ENCODE results near the gene TACC2.

Gene TACC2

DNA sequence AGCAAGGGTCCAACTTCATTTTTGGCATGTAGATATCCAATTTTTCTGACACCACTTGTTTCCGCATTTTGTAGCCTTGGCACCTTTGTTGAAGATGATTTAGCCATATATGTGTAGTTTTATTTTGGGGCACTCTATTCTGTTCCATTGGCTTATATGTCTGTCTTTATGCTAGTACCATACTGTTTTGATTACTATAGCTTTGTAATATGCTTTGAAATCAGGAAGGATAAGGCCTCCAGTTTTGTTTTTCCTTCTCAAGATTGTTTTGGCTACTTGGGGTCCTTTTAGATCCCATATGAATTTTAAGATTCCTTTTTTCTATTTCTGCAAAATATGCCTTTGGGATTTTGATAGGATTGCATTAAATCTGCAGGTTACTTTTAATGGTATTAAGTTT, 272.6 kb downstream of the TACC2 start:
- intact Hi-C loops (cut with DNase I) = no loop called here
- no peak for DNase-seq

DNA sequence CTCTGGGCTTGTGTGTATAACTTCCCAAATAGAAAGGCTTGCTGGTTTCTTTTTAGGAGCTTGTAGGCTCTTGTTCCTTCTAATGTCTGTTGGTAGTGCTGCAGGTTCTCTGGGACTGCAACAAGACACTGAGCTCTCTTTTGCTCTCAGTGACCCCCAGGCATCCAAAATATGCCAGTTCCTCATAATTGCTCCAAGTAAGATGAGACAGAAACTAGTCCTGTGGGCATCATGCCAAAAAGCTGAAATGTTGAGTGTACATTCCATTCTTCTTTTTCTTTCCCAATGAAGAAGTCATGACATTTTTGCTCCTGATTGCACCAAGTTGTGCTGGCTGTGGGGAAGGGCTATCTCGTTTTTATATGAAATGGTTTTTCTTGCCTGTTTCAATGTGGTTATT, 275.0 kb downstream of the TACC2 start:
- DNase-seq = peak in 1 of 42 donors; percentile 1
- intact Hi-C loops (cut with DNase I) = no loop called here

DNA sequence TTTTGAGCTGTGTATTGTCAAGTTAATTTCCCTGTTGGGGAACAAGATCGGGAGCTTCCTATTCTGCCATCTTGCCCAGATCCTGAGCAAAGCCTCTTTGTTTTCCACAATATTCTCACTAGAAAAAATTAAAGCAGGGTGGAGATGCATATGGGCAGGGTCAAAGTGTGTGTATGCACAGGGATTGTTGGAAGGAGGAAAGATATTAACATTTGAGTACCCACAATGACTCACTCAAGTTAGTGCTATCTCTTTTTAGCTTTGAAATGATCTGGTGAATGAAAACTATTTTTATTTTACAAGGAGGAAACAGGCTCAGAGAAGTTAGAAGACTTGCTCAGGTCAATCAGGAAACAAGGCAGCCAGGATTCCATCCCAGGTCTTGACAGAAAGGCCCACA, 275.5 kb downstream of the TACC2 start:
- intact Hi-C loops (cut with DNase I) = no loop called here
- DNase-seq = peak in 1 of 42 donors; percentile 0

DNA sequence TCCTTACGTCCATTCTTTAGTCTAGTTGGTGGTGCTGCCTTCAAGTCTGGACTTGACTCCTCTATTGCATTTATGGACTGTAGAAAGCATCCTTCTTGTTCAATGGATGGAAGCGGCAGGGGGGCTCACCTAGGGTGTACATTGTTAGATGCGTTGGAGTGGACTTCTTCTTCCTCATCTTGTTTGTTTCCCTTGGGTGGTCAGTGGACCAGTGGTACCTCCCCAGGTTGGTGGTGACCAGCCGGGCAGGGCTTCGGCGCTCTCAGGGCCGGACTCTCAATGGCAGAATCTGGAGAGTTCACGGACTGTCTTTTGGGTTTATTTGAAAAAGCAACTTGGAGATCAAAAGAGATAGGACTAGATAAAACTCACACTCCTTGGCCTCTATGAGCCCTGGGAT, 276.0 kb downstream of the TACC2 start:
- intact Hi-C loops (cut with DNase I) = no loop called here
- no peak for DNase-seq

DNA sequence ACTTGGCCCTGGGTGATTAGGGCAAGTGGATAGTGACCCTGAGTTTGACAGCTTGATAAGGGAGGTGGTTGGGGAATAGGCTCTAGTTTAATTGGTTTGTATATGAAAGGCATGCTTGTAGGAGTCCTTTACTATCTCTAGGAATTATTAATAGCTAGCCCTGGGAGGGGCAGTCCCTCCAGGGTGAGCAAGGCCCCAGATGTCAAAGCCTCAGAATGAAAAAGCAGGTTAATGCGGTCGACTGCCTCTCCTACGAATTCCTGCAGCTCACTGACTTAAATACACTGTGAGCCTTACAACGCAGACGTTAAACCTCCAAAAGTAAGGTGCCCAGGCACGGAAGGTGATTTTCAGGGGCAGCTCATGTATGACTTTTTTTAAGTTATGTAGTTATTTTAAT, 276.9 kb downstream of the TACC2 start:
- peak in 2 of 42 donors; percentile 0 to 8 for DNase-seq
- intact Hi-C loops (cut with DNase I) = no loop called here

DNA sequence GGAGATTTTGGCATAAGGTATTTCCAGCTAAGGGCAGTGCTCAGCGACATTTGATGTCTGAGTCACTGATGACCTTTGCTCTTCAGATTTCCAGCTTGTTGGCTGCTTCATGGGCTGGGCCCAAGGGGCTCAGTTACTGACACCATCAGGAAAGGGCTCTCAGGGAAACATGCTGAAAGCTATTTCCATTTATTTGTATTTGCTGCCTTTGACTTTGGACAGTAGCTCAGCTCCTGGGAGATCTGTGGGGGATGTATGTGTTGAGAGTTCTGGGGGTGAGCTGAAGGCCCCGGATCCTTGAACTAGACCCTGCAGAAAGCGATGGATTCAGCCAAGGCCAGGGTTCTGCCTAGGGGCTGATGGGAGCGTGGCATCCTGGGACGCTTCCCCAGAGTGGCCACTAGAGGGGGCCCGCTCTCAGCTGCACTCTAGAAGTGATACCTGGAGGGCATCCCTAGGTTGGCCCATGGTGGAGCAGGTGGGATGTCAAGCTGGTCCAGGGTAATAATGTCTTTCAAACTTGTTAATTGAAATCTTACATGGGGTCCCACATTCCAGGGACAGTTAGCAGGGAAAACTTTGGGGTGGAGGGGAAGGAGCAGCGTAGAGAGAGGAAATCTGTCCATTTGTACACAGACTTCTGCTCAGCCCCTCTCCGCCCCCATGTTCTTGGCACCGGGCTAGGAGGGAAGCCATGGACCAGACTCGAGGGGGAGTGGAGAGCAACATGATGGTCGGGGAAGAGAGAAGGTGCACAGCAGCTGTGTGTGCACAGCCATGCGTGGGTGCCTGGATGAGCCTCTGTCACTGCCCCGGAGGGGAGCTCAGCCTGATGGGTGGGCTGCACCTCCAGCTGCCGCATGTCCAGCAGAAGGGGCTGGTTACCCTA, 279.1 kb downstream of the TACC2 start:
- DNase-seq = peak in 41 of 42 donors; percentile 27 to 87 (median 65)
- intact Hi-C loops (cut with DNase I) = no loop called here

DNA sequence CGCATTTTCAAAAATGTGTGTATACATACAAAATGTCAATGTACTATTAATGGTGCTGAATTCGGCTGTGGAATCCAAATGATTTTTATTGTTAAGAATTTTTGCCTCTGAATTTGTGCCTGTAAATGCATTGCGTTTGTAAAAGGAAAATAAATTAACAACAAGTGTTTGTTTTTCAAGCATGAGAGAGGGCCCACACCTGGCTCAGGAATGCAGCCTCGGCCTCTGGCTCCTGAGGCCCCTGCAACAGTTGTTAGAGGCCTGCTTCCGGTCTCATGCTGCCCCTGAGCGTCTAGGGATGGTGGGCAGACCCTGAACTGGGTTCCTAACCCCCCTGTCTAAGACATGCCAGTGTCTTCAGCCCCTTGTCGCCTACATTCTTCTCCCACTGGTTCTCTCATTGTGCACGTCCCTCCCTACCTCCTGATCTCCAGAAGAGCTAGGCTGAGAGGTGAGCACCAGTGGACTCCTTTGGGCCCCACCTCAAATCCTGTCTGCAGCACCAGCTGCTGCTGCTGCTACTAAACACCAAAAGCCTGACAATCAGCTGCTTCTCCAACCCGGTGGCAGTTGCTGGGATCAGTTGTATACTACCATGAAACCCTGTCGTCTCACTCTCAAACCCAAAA, 280.2 kb downstream of the TACC2 start:
- DNase-seq = no peak
- intact Hi-C loops (cut with DNase I) = no loop called here

DNA sequence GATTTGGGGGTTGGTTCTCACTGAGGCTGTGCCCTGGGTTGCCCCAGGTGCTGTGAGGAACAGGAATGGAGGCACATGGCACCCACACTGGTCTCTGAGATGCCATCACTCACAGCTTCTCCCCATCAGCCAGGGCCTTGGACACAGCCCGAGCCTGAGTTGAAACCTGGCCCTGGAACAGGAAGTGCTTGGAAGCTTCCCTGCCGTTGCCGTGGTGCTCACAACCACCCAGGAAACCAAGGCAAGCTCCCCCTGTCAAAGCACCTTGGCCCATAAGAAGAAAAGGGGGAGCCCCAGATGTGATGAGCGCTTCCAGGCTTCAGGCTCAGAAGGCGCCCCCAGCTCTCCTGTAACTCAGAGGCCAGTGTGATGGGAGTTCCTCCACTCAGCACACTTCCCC, 282.1 kb downstream of the TACC2 start, which contains the start of gene BTBD16:
BTBD16 (plus strand) TSS at position 221 of the 400 bp plus-strand sequence. CDS start 3,786 bp downstream, outside the sequence.
- intact Hi-C loops (cut with DNase I) = no loop called here
- peak in 2 of 42 donors; percentile 2 to 15 for DNase-seq

DNA sequence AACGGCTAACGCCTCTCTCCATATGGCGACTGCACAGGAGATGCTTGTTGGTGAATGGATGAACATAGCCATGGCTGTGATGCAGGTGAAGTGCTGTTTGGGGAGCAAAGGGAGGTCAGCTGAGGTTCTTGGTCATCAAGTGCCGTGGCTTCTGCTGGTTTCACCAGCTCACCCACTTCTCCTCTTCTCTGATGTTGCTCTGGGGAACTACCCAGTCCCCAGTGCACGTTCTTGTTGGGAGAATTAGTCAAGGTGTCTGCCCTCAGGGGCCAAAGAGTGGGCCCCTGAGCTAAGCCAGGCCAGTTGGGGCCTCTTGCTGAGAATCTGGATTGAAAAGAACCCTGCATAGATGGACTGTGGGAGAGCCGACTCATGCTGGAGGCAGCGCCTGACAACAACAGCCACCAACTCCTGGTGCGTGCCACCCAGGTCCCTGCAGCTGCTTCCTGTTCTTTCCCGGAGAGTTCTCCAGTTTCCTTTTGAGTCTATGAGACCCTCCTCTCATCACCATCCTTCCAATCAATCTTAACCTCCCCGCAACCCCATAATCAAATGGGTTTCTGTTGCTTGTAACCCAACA, 285.1 kb downstream of the TACC2 start:
- DNase-seq = peak in 1 of 42 donors; percentile 15
- intact Hi-C loops (cut with DNase I) = no loop called here

DNA sequence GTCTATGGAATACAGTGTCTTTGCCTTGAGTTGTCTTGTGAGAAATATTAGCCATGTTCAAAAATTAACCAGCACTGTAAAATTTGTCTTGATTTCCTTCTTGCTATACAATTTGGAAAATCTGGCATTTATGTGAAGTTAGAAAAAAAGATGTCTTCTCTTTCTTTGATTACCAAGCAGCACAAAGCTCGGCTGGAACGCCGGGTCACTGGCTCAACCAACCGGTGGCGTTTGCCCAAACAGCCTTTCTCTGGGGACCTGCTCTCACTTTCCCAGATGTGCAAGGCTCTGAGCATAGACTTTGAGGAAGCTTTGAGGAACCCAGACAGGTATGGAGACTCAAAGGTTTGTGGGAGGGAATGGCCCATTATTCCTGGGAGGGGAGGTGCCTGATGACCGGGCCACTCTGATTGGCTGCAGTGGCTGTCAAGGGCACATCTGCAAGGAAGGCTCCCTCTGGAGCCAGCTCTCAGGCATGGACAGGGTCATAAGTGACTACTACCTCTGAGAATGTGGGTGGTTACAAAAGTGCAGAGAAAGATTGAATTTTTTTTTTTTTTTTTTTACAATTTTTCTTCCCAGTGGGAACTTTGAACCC, 287.7 kb downstream of the TACC2 start:
- DNase-seq = peak in 3 of 42 donors; percentile 5 to 38 (median 32)
- intact Hi-C loops (cut with DNase I) = no loop called here

DNA sequence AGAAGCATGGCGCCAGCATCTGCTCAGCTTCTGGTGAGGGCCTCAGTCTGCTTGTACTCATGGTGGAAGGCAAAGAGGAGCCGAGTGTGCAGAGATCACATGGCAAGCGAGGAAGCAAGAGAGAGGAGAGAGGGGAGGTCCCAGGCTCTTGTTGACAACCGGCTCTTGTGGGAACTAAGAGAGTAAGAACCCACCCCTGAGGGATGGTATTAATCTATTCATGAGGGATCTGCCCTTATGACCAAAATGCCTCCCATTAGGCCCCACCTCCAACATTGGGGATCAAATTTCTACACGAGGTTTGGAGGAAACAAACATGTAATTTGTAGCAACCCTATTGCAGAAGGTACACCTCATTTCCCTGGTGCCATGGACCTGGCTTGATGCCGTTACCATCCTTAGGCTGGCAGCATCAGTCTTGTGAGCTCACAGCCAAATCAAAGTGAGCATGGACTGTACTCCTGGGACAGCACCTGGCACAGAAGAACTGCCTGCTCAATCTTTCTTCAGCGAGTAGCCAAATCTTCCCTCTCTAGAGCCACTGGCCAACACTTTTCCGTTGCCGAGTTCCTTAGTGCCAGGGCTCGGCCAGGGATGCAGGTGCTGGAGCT, 288.7 kb downstream of the TACC2 start:
- intact Hi-C loops (cut with DNase I) = no loop called here
- DNase-seq = peak in 3 of 42 donors; percentile 2 to 27 (median 12)

DNA sequence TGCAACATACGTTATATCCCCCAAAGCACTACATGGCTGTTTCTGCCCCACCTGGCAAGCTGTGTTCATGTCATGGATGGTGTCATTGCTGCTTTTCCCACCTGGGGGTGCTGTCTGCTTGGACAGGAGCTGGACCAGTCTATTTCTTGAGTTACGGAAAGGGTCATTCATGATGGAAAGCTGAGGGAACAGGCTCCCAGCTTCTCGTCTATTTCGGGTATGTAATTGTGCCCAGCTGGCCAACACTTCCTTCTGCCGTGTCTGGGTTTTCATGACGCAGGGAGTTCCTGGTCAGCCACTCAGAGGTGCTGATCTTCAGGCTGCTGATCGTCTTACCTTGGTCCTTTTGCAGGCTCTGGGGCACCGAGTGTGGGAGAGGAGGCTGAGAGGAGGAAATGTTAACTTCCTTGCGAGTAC, 290.8 kb downstream of the TACC2 start:
- DNase-seq = peak in 39 of 42 donors; percentile 32 to 89 (median 65)
- intact Hi-C loops (cut with DNase I) = loop anchor here (10.0 kb wide), 1 partner anchor 135 kb away; no protein-coding TSS in a partner anchor

DNA sequence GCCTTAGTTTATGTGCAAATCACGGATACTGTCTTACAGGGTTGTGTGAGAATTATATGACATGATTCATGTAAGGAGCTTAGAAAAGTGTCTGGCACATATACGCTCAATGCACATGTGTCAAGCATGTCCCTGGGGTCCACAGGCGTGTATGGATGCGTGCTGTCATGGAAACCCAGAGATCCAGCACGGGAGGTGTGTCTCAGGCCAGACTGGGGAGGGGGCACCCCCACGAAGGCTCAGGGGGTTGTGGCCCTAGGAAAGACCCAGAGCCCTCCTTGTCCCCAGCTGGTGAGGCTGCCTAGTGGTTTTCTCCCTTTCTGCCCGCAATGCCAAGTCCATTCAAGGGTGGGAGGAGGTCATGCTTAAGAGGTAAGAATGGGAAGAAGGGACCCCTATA, 291.2 kb downstream of the TACC2 start:
- DNase-seq = peak in 1 of 42 donors; percentile 33

DNA sequence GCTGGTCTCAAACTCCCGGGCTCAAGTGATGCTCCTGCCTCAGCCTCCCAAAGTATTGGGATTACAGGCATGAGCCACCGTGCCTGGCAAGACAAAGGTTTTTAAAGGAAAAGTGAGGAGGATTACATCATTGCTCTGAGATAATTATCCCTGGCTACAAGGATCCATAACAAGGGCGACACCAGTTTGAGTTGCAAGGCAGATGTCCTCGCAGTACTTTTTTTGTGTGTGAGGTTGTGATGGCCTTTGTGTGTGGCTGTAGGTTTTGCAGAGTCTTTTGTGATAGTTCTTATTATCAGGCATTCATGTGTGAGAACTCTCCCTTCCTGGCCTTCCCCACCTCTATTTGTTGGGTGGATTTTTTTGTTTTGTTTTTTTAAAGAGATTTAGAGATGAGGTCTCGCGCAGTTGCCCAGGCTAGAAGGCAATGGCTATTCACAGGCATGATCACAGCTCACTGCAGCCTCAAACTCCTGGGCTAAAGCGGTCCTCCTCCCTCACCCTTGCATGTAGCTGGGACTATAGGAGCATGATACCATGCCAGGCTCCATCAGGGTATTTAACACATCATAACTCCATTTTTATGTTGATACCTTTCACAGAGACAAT, 292.2 kb downstream of the TACC2 start:
- DNase-seq = no peak
- intact Hi-C loops (cut with DNase I) = loop anchor here (10.0 kb wide), 1 partner anchor 136 kb away; no protein-coding TSS in a partner anchor

More for the DNA sequence above, 291.2 kb downstream of the TACC2 start:
- intact Hi-C loops (cut with DNase I) = loop anchor here (10.0 kb wide), 1 partner anchor 135 kb away; no protein-coding TSS in a partner anchor

DNA sequence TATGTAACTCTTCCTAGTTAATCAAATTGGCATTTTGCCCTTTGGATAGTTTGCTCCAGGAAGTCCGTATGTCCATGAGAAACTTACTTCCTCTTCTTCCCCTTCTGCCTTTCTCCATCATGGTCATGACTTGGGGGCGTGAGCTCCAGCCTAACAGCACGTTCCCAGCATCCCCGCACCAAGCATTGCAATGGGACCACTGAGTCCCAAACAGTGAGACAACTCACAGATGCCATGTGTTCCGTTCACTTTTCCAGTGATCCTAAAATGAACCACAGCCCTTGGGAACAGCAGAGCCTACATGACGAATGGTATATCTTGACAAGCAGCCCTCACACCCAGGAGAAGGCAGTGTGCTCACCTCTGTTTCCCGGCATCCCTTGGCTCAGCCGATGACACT, 292.8 kb downstream of the TACC2 start:
- intact Hi-C loops (cut with DNase I) = loop anchor here (10.0 kb wide), 1 partner anchor 137 kb away; no protein-coding TSS in a partner anchor
- DNase-seq = peak in 1 of 42 donors; percentile 18

DNA sequence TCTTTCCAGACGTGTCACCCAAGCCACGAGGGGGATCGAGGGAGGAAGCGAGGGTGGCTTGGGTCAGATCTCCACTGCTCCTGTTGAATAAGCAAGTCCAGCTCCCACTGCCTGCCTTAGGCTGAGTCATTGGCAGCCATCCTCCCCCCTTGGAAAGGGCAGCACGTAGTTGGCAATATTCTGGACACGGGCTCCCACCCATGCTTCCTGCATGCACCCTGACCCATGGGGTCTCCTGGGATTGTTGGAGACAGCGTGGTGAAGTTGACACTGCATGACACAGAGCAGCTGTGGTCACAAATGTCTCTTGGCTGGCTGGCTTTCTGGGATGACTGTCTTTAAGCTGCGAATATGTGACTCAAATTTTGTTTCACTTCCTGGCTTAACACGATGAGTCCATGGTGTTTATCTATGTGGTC, 293.3 kb downstream of the TACC2 start:
- DNase-seq = peak in 1 of 42 donors; percentile 35
- intact Hi-C loops (cut with DNase I) = loop anchor here (10.0 kb wide), 1 partner anchor 137 kb away; no protein-coding TSS in a partner anchor

DNA sequence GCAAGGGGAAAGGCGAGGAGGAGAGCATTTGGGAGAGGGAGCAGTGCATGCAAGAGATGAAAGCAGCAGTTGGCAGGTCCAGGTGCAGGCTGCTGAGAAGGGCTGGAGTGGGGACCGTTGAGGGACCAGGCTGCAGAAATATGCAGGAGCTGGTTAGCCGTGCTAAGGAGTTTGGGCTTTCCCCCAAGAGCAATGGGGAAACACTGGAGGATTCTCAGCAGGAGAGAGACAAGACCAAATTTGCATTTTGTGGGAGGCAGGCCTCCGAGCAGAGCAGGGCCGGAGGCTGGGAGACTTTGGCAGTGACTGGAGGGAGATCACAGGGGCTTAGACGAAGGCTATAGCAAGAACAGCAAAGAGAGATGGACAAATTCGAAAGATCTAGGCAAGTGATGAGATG, 293.9 kb downstream of the TACC2 start:
- DNase-seq = peak in 2 of 42 donors; percentile 6 to 37
- intact Hi-C loops (cut with DNase I) = loop anchor here (10.0 kb wide), 1 partner anchor 138 kb away; no protein-coding TSS in a partner anchor
